Dermis blood vessel endothelial cell (primary cell): Measurements from ENCODE around the gene UFC1. TPM values are rescaled to one million over a fixed set of nuclear protein-coding genes. Genes with fewer than 3 reads are reported as not detected.

ENCODE experiments used
- DNase-seq: peaks from one replicate; pipeline ENCODE4 v3.0.0; 2010
- total RNA-seq: library from RNA; depleted of rRNA; stranded (reverse); fragments of >200 nt; gene quantifications from 2 replicates; pipeline ENCODE4 v1.2.3, GENCODE V29; 2014

Gene UFC1
- total RNA-seq, 1 donor from 2014 or later: 134 TPM

- no peak for DNase-seq
Observed at GRCh38 chr1:161196111-161196510, 42.3 kb downstream of the UFC1 start.

GRCh38 chr1:161196521-161197451, 43.0 kb downstream of the UFC1 start:
- peak; percentile 49 for DNase-seq

GRCh38 chr1:161197560-161198193, 43.9 kb downstream of the UFC1 start:
- DNase-seq: no peak

GRCh38 chr1:161198194-161198896, 44.6 kb downstream of the UFC1 start:
- DNase-seq: peak; percentile 61

GRCh38 chr1:161198897-161199431, 45.2 kb downstream of the UFC1 start, which contains the start of gene ADAMTS4:
TSS of gene ADAMTS4 (minus strand) at chr1:161199054. CDS start at chr1:161198627, 427 bp downstream.
- peak; percentile 79 for DNase-seq

- DNase-seq: peak; percentile 41
Observed at GRCh38 chr1:161199506-161200139, 45.8 kb downstream of the UFC1 start.

- peak; percentile 67 for DNase-seq
Observed at GRCh38 chr1:161200421-161200991, 46.7 kb downstream of the UFC1 start.

- peak; percentile 79 for DNase-seq
Observed at GRCh38 chr1:161200992-161201835, 47.4 kb downstream of the UFC1 start.

GRCh38 chr1:161201836-161202712, 48.3 kb downstream of the UFC1 start, which contains the start of gene NDUFS2:
TSS of gene NDUFS2 (plus strand) at chr1:161202367. CDS start at chr1:161202386, 19 bp downstream.
- peak; percentile 100 for DNase-seq

- DNase-seq: no peak
Observed at GRCh38 chr1:161206411-161207140, 52.8 kb downstream of the UFC1 start.

- DNase-seq: peak; percentile 53
Observed at GRCh38 chr1:161207173-161207572, 53.4 kb downstream of the UFC1 start.

Other genes with a start within 250 kb of the UFC1 start
- gene ITLN2, start 199.2 kb upstream of the UFC1 start, total RNA-seq: not detected in 2 replicates
- 304 and 318 TPM in 2 replicates for gene F11R, start 132.8 kb upstream of the UFC1 start, total RNA-seq
- gene TSTD1, start 115.0 kb upstream of the UFC1 start, total RNA-seq: 1.4 and 6.8 TPM in 2 replicates
- 94.3 and 125 TPM in 2 replicates for gene USF1, start 108.0 kb upstream of the UFC1 start, total RNA-seq
- gene ARHGAP30, start 84.1 kb upstream of the UFC1 start, total RNA-seq: not detected in 2 replicates
- 0.17 and 0.28 TPM in 2 replicates for gene NECTIN4, start 64.4 kb upstream of the UFC1 start, total RNA-seq
- gene KLHDC9, start 55.6 kb upstream of the UFC1 start, total RNA-seq: 0.93 and 1.5 TPM in 2 replicates
- gene PFDN2, start 35.9 kb upstream of the UFC1 start, total RNA-seq: 30.2 and 42.7 TPM in 2 replicates
- 11.6 and 17.5 TPM in 2 replicates for gene NIT1, start 35.9 kb upstream of the UFC1 start, total RNA-seq
- 39.1 and 64.8 TPM in 2 replicates for gene DEDD, start 21.3 kb upstream of the UFC1 start, total RNA-seq
- 5.4 and 12.8 TPM in 2 replicates for gene USP21, start 5.5 kb downstream of the UFC1 start, total RNA-seq
- 14.9 and 18.0 TPM in 2 replicates for gene PPOX, start 12.4 kb downstream of the UFC1 start, total RNA-seq
- gene B4GALT3, start 23.5 kb downstream of the UFC1 start, total RNA-seq: 24.8 and 44.1 TPM in 2 replicates
- 19.7 and 38.9 TPM in 2 replicates for gene ADAMTS4, start 45.1 kb downstream of the UFC1 start, total RNA-seq
- gene NDUFS2, start 48.4 kb downstream of the UFC1 start, total RNA-seq: 154 and 208 TPM in 2 replicates
- 0.19 TPM in 1 of 2 replicates, not detected in the other for gene FCER1G, start 61.3 kb downstream of the UFC1 start, total RNA-seq
- not detected in 2 replicates for gene APOA2, start 69.7 kb downstream of the UFC1 start, total RNA-seq
- gene TOMM40L, start 72.1 kb downstream of the UFC1 start, total RNA-seq: 14.8 and 23.6 TPM in 2 replicates
- gene NR1I3, start 84.2 kb downstream of the UFC1 start, total RNA-seq: not detected in 2 replicates
- not detected in 2 replicates for gene PCP4L1, start 104.8 kb downstream of the UFC1 start, total RNA-seq
- gene MPZ, start 156.0 kb downstream of the UFC1 start, total RNA-seq: 0.68 and 1.0 TPM in 2 replicates
- 20.1 and 34.2 TPM in 2 replicates for gene SDHC, start 160.4 kb downstream of the UFC1 start, total RNA-seq
- not detected in 2 replicates for gene CFAP126, start 213.9 kb downstream of the UFC1 start, total RNA-seq